Smooth muscle cell (in vitro differentiated cells): ENCODE results near the gene PRPF8. TPM values are rescaled to one million over a fixed set of nuclear protein-coding genes. Genes with fewer than 3 reads are reported as not detected.

Experiments
- DNase-seq: peaks from one replicate; lab custom pipeline; 2025; ENCODE audit not compliant: unreplicated experiment; lab: John Stamatoyannopoulos, UW
- H2AFZ ChIP-seq: fragments of 200-600 bp; sonication (generic); 2 replicates; pipeline ENCODE4 v1.6.0; 2016; ENCODE audit warnings: antibody characterized with exemption, low read depth, mild to moderate bottlenecking
- H3F3A ChIP-seq: fragments of 200-600 bp; sonication (generic); 2 replicates; pipeline ENCODE4 v1.6.0; 2017; ENCODE audit warnings: antibody characterized with exemption, low read depth
- H3K27ac ChIP-seq: fragments of 200-600 bp; sonication (generic); 2 replicates; pipeline ENCODE4 v1.5.1; 2016; ENCODE audit warnings: low read depth, mild to moderate bottlenecking
- H3K27me3 ChIP-seq: fragments of 200-600 bp; sonication (generic); 2 replicates; pipeline ENCODE4 v1.6.1; 2016; ENCODE audit warnings: low read depth, mild to moderate bottlenecking
- H3K36me3 ChIP-seq: fragments of 200-600 bp; sonication (generic); 2 replicates; pipeline ENCODE4 v1.5.1; 2016; ENCODE audit warnings: low read depth
- H3K4me1 ChIP-seq: fragments of 200-600 bp; sonication (generic); 2 replicates; pipeline ENCODE4 v1.5.1; 2016; ENCODE audit warnings: low read depth
- H3K4me2 ChIP-seq: fragments of 200-600 bp; sonication (generic); 2 replicates; pipeline ENCODE4 v1.6.0; 2016; ENCODE audit warnings: mild to moderate bottlenecking
- H3K4me3 ChIP-seq: fragments of 200-600 bp; sonication (generic); 2 replicates; pipeline ENCODE4 v1.5.1; 2016; ENCODE audit warnings: mild to moderate bottlenecking
- H3K79me2 ChIP-seq: fragments of 200-600 bp; sonication (generic); 2 replicates; pipeline ENCODE4 v1.6.0; 2016; ENCODE audit warnings: low read depth, mild to moderate bottlenecking
- H3K9ac ChIP-seq: fragments of 200-600 bp; sonication (generic); 2 replicates; pipeline ENCODE4 v1.6.0; 2016; ENCODE audit warnings: low read depth
- H3K9me3 ChIP-seq: fragments of 200-600 bp; sonication (generic); replicated peaks from 2 replicates; pipeline ENCODE4 v1.5.1; 2016; ENCODE audit warnings: low read depth
- H4K20me1 ChIP-seq: fragments of 200-600 bp; sonication (generic); 2 replicates; pipeline ENCODE4 v1.6.0; 2016; ENCODE audit warnings: low read depth
- WGBS: methylation state at CpG from one replicate; pipeline ENCODE4 v1.1.7; 2016; ENCODE audit warnings: low lambda C conversion rate; 5-methylcytosine and 5-hydroxymethylcytosine counted together
- polyA plus RNA-seq: library from polyadenylated mRNA; unstranded; fragments of >200 nt; fragmentation: Nextera tagmentation; extraction: Ambion mirVana; gene quantifications from 2 replicates; pipeline ENCODE4 v1.2.1, GENCODE V29; 2016
- total RNA-seq: library from RNA; depleted of rRNA; stranded (reverse); fragments of >200 nt; gene quantifications from 2 replicates; pipeline ENCODE4 v1.2.3, GENCODE V29; 2014
- TF ChIP-seq, protein P1 (sequence below): fragments of 200-600 bp; sonication (generic); IDR thresholded peaks from 2 replicates; pipeline ENCODE4 v1.5.1; 2017; ENCODE audit warnings: borderline replicate concordance, mild to moderate bottlenecking, antibody characterized with exemption; ENCODE audit not compliant: insufficient read depth, poor library complexity, severe bottlenecking

Gene PRPF8
- total and polyA plus RNA-seq, 2 experiments from 2014 or later, result 99.7 to 129 TPM

DNA sequence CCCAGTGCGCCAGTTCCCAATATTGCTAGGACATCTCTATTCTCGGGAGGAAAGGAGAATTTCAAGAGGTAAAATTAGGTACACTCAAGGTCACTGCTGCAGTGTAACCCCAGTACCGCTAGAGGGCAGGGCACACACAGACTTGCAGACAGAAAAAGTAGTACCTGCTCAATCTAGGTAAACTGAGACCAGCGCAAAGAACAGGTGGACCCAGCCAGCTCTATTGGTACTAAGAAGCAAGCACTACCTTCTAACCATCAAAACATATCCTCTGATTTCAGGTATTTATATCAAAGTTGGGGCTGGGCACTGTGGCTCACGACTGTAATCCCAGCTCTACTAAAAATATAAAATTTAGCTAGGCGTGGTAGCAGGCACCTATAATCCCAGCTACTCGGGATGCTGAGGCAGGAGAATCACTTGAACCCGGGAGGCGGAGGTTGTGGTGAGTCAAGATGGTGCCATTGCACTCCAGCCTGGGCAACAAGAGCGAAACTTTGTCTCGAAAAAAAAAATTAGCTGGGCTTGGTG, 36.3 kb upstream of the PRPF8 start:
- Histone ChIP-seq H3K27ac (no peak overlapping the region), H3K9me3 (no peaks in the 10 kb centered on the region), H3K4me3 (no peak overlapping the region), H2AFZ (no peak overlapping the region), H3K79me2 (peaks cover 1% of the 10 kb centered on the region), H3K4me1 (peaks cover 12% of the 10 kb centered on the region), H4K20me1 (peaks cover under 1% of the 10 kb centered on the region), H3F3A (peaks cover 17% of the 10 kb centered on the region), H3K4me2 (no peak overlapping the region), H3K36me3 (no peaks in the 10 kb centered on the region), H3K9ac (no peak overlapping the region), H3K27me3 (no peaks in the 10 kb centered on the region)
- WGBS, result 50% methylated on average over 11 of the region's 11 CpGs
- peak; percentile 13 for DNase-seq
- TF ChIP-seq, protein P1, sequence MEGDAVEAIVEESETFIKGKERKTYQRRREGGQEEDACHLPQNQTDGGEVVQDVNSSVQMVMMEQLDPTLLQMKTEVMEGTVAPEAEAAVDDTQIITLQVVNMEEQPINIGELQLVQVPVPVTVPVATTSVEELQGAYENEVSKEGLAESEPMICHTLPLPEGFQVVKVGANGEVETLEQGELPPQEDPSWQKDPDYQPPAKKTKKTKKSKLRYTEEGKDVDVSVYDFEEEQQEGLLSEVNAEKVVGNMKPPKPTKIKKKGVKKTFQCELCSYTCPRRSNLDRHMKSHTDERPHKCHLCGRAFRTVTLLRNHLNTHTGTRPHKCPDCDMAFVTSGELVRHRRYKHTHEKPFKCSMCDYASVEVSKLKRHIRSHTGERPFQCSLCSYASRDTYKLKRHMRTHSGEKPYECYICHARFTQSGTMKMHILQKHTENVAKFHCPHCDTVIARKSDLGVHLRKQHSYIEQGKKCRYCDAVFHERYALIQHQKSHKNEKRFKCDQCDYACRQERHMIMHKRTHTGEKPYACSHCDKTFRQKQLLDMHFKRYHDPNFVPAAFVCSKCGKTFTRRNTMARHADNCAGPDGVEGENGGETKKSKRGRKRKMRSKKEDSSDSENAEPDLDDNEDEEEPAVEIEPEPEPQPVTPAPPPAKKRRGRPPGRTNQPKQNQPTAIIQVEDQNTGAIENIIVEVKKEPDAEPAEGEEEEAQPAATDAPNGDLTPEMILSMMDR, result peak; percentile 97

DNA sequence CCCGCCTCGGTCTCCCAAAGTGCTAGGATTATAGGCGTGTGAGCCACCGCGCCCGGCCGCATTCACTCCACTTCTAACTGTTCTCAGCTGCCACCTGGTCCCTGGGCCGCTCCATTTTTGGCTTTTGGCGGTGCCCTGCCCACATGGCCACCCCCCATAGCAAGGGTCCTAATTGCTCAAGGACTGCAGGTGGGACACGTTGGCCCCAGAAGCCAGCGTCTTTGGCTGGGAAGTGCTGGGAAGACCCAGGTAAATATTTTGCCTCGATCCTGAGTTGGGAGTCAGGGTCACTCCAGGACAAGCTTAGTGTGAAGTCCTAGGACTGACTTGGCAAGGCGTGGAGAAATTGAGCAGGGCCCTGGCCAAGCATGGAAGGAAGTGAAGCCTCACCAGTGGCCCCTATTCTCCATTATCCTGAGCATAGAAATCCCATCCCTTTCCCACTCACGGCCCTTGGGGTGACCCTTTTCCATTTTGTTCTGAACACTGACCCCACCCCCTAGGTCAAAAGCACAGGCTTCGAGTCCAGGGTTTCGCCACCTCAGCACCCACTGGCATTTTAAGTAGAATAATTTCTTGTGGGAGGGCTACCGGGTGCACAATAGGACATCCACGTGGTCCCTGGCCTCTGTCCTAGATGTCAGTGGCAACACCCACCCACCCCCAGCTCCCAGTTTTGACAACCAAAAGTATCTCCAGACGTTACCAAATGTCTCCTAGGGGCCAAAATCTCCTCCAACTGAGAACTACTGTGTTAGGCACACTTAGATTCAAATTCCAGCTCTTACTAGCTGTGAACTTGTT, 33.9 kb upstream of the PRPF8 start:
- 93% methylated on average over 19 of the region's 19 CpGs for WGBS
- Histone ChIP-seq H3F3A (peaks cover 25% of the 10 kb centered on the region), H4K20me1 (peaks cover 24% of the 10 kb centered on the region), H3K36me3 (no peaks in the 10 kb centered on the region), H3K9me3 (no peaks in the 10 kb centered on the region), H3K9ac (no peak overlapping the region), H2AFZ (no peak overlapping the region), H3K79me2 (peaks cover 22% of the 10 kb centered on the region), H3K27me3 (no peaks in the 10 kb centered on the region), H3K4me1 (peaks cover 15% of the 10 kb centered on the region), H3K4me3 (no peak overlapping the region), H3K4me2 (peak overlapping the region; percentile 85), H3K27ac (peak overlapping the region; percentile 98)
- DNase-seq, result no peak
- TF ChIP-seq, protein P1, result no peak

DNA sequence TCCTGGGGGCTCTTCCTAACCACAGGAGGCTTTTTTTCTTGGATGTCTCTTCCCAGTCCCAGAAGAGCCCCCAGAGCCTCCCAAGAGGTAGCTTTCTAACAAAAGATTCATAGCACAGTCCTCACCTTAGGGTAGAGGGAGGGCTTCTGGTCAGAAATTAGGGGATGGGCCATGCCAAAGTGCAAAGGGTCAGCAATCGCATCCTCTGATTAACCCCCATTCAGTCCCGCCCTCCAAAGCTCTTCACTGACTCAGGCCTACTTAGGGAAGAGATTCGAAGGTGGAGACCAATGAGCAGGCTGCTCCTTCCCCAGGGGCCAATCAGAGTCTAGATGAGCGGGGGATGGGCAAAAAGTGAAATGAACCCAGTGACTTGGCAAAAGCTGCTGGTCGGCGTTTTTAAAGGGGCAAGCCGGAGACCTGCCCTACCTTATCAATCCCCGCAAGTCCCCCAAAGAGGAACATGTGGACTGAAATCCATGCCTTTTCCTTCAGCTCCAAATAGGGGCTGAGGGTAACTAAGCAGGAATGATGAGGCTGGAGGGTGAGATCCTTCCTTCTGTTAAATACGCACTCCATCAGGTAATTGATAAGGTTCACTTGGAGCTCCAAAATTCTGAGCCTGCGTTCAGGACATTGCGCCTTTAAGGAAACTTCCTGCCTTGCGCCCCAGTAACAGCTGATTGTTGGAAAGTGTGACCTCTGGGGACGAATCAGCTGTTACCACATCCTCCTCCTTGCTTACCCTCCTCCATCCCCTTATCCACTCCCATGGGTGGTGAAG, 32.4 kb upstream of the PRPF8 start:
- H4K20me1 ChIP-seq, result peaks cover 38% of the 10 kb centered on the region
- peak; percentile 66 for DNase-seq
- peak overlapping the region; percentile 85 for H3K4me2 ChIP-seq
- H3K4me1 ChIP-seq, result peaks cover 21% of the 10 kb centered on the region
- H2AFZ ChIP-seq, result no peak overlapping the region
- H3F3A ChIP-seq, result peaks cover 36% of the 10 kb centered on the region
- TF ChIP-seq, protein P1, result no peak
- no peaks in the 10 kb centered on the region for H3K27me3 ChIP-seq
- peak overlapping the region; percentile 94 for H3K9ac ChIP-seq
- H3K4me3 ChIP-seq, result peak overlapping the region; percentile 60
- no peaks in the 10 kb centered on the region for H3K36me3 ChIP-seq
- no peaks in the 10 kb centered on the region for H3K9me3 ChIP-seq
- peaks cover 37% of the 10 kb centered on the region for H3K79me2 ChIP-seq
- 3% methylated on average over 13 of the region's 13 CpGs for WGBS
- H3K27ac ChIP-seq, result peak overlapping the region; percentile 98
